B cell (primary cell): ENCODE results near the gene FOSB. TPM values are rescaled to one million over a fixed set of nuclear protein-coding genes. Genes with fewer than 3 reads are reported as not detected.

ENCODE experiments used
- ATAC-seq: fragments of 200-7000 bp; cut with Tn5 transposase; one replicate; pipeline ENCODE4 v1.10.0; 2021; ENCODE audit warnings: low read depth, mild to moderate bottlenecking, moderate number of reproducible peaks, moderate library complexity
- CTCF ChIA-PET: fragments of 350-600 bp; sonication (Branson Sonifier 250); formaldehyde crosslinking; loops from one replicate; lab custom pipeline; 2021; ENCODE audit warnings: antibody characterized with exemption, inconsistent platforms; lab: Charles Lee
- POLR2A ChIA-PET: fragments of 350-600 bp; sonication (Branson Sonifier 250); formaldehyde crosslinking; loops from one replicate; lab custom pipeline; 2021; ENCODE audit warnings: antibody characterized with exemption; lab: Charles Lee
- DNase-seq: peaks from one replicate; pipeline ENCODE4 v3.0.0; 2013
- H2AFZ ChIP-seq: 2 replicates; pipeline ENCODE4 v1.6.1; 2012; ENCODE audit warnings: mild to moderate bottlenecking, low read depth, low read length; ENCODE audit not compliant: insufficient read depth, poor library complexity, severe bottlenecking
- H3K27ac ChIP-seq, 2 donors: 1 replicate in 1 of 2; 2 replicates in 1 of 2; pipeline ENCODE4 v1.5.1; 2012 to 2013; ENCODE audit warnings: low read length in 2 of 2, mild to moderate bottlenecking in 2 of 2, moderate library complexity in 1 of 2
- H3K27me3 ChIP-seq, 4 experiments: fragments of 200-600 bp in 1 of 4; sonication (generic) in 1 of 4; replicated peaks in 1 of 4; 1 replicate in 2 of 4; 2 replicates in 2 of 4; pipeline versions ENCODE4 v1.6.1 to v1.7.0; 2013 to 2016; ENCODE audit warnings: low read length in 3 of 4, mild to moderate bottlenecking in 2 of 4, mixed read lengths in 1 of 4, moderate library complexity in 1 of 4; ENCODE audit not compliant: insufficient read depth in 4 of 4, control insufficient read depth in 3 of 4; ENCODE audit errors: control extremely low read depth in 1 of 4
- H3K36me3 ChIP-seq, 2 experiments: replicated peaks in 1 of 2; 1 replicate in 1 of 2; 2 replicates in 1 of 2; pipeline versions ENCODE4 v1.6.1 to v1.7.1; 2013; ENCODE audit warnings: low read length in 1 of 2; ENCODE audit not compliant: insufficient read depth in 2 of 2, control insufficient read depth in 1 of 2; ENCODE audit errors: control extremely low read depth in 1 of 2, extremely low read depth in 1 of 2
- H3K4me1 ChIP-seq, 2 donors: fragments of 200-600 bp in 1 of 2; sonication (generic) in 1 of 2; 1 replicate in 1 of 2; 2 replicates in 1 of 2; pipeline versions ENCODE4 v1.5.1 to v1.6.1; 2013 to 2017; ENCODE audit warnings: low read length in 2 of 2; ENCODE audit not compliant: control insufficient read depth in 2 of 2, insufficient read depth in 2 of 2
- H3K4me2 ChIP-seq: replicated peaks from 2 replicates; pipeline ENCODE3; 2012; ENCODE audit warnings: mild to moderate bottlenecking, low read depth, low read length; ENCODE audit not compliant: poor library complexity, severe bottlenecking
- H3K4me3 ChIP-seq, 5 experiments: fragments of 200-600 bp in 1 of 5; sonication (generic) in 1 of 5; 1 replicate in 3 of 5; 2 replicates in 2 of 5; pipeline versions ENCODE4 v1.5.1 to v1.7.0; 2011 to 2016; ENCODE audit warnings: low read length in 4 of 5, mild to moderate bottlenecking in 4 of 5, low read depth in 2 of 5, control low read depth in 1 of 5, moderate library complexity in 1 of 5; ENCODE audit not compliant: insufficient read depth in 1 of 5; ENCODE audit errors: control extremely low read depth in 1 of 5, extremely low read depth in 1 of 5
- H3K79me2 ChIP-seq: fragments of 200-600 bp; sonication (generic); one replicate; pipeline ENCODE4 v1.6.0; 2016; ENCODE audit warnings: low read length; ENCODE audit not compliant: control insufficient read depth, insufficient read depth
- H3K9ac ChIP-seq: fragments of 200-600 bp; sonication (generic); 2 replicates; pipeline ENCODE4 v1.6.1; 2017; ENCODE audit warnings: mild to moderate bottlenecking, low read length, moderate library complexity
- H3K9me3 ChIP-seq, 3 donors: one replicate each; pipeline versions ENCODE4 v1.6.1 to v1.7.1; 2013; ENCODE audit warnings: low read length in 2 of 3; ENCODE audit not compliant: control insufficient read depth in 2 of 3, insufficient read depth in 1 of 3; ENCODE audit errors: control extremely low read depth in 1 of 3
- H4K20me1 ChIP-seq: 2 replicates; pipeline ENCODE4 v1.6.0; 2012; ENCODE audit warnings: mild to moderate bottlenecking, low read length; ENCODE audit not compliant: insufficient read depth, control insufficient read depth, poor library complexity, severe bottlenecking
- H3K27ac Mint-ChIP-seq: one replicate; pipeline ENCODE4 v1.8.0; 2021; ENCODE audit warnings: mixed read lengths
- H3K27me3 Mint-ChIP-seq: one replicate; pipeline ENCODE4 v1.8.0; 2021; ENCODE audit warnings: mixed read lengths
- H3K4me1 Mint-ChIP-seq: one replicate; pipeline ENCODE4 v1.8.0; 2021; ENCODE audit warnings: mixed read lengths
- H3K4me3 Mint-ChIP-seq: one replicate; pipeline ENCODE4 v1.8.0; 2021; ENCODE audit warnings: mixed read lengths
- H3K9me3 Mint-ChIP-seq: one replicate; pipeline ENCODE4 v1.8.0; 2022; ENCODE audit warnings: mixed read lengths; ENCODE audit not compliant: insufficient read depth
- EZH2 ChIP-seq: IDR thresholded peaks from 2 replicates; pipeline ENCODE4 v1.6.1; 2012; ENCODE audit warnings: borderline replicate concordance, low read depth, mild to moderate bottlenecking, moderate library complexity, low read length; ENCODE audit not compliant: insufficient read depth, poor library complexity, severe bottlenecking
- WGBS: methylation state at CpG from one replicate; pipeline ENCODE4 v1.1.5; 2013; ENCODE audit warnings: missing lambda C conversion rate; ENCODE audit not compliant: insufficient coverage; 5-methylcytosine and 5-hydroxymethylcytosine counted together
- intact Hi-C: fragments of 100-400 bp; cut with micrococcal nuclease; formaldehyde crosslinking; loops from one replicate; pipeline ENCODE4 v1.10.0; 2022
- polyA plus RNA-seq: library from polyadenylated mRNA; depleted of rRNA; stranded (reverse); fragments of >200 nt; gene quantifications from 2 replicates; pipeline ENCODE4 v1.2.3, GENCODE V29; 2012
- total RNA-seq, 2 donors: library from RNA; stranded (reverse); fragments of 120-200 nt in 1 of 2; gene quantifications; 1 replicate in 1 of 2; 2 replicates in 1 of 2; pipeline versions ENCODE4 v1.2.3 to v1.2.4, GENCODE V29; 2013 to 2022
- TF ChIP-seq, protein P1 (sequence below): fragments of 200-600 bp; IDR thresholded peaks from one replicate; pipeline ENCODE4 v1.8.0; 2022; ENCODE audit warnings: antibody characterized with exemption, mild to moderate bottlenecking

The FOSB gene
- total and polyA plus RNA-seq, 2 donors (not counting 1 experiment from before 2014, with no cell fraction given): 39.6 to 2,860 TPM

- Histone ChIP-seq H3K9ac (no peak overlapping the region), H3K9me3 (no peaks in the 10 kb centered on the region), H4K20me1 (peaks cover 50% of the 10 kb centered on the region), H3K79me2 (peaks cover 29% of the 10 kb centered on the region), H2AFZ (no peak overlapping the region), H3K27ac (no peak overlapping the region), H3K27me3 (no peaks in the 10 kb centered on the region), H3K4me3 (no peak overlapping the region), H3K4me2 (no peak overlapping the region), H3K36me3 (peaks cover 0 to 42% of the 10 kb centered on the region in 2 experiments), H3K4me1 (peaks cover 33 to 34% of the 10 kb centered on the region in 2 donors)
- WGBS: 99% methylated on average over 6 of the region's 7 CpGs
- DNase-seq (no peak), ATAC-seq (no peak)
- no peaks in the 10 kb centered on the region for H3K9me3 Mint-ChIP-seq
- H3K4me3 Mint-ChIP-seq: no peak overlapping the region
- ChIA-PET POLR2A (no interaction called here), CTCF (no interaction called here)
- H3K27ac Mint-ChIP-seq: no peak overlapping the region
- TF ChIP-seq, protein P1, sequence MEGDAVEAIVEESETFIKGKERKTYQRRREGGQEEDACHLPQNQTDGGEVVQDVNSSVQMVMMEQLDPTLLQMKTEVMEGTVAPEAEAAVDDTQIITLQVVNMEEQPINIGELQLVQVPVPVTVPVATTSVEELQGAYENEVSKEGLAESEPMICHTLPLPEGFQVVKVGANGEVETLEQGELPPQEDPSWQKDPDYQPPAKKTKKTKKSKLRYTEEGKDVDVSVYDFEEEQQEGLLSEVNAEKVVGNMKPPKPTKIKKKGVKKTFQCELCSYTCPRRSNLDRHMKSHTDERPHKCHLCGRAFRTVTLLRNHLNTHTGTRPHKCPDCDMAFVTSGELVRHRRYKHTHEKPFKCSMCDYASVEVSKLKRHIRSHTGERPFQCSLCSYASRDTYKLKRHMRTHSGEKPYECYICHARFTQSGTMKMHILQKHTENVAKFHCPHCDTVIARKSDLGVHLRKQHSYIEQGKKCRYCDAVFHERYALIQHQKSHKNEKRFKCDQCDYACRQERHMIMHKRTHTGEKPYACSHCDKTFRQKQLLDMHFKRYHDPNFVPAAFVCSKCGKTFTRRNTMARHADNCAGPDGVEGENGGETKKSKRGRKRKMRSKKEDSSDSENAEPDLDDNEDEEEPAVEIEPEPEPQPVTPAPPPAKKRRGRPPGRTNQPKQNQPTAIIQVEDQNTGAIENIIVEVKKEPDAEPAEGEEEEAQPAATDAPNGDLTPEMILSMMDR: no peak
- H3K27me3 Mint-ChIP-seq: no peaks in the 10 kb centered on the region
- intact Hi-C loops: no loop called here
- peaks cover 40% of the 10 kb centered on the region for H3K4me1 Mint-ChIP-seq
These were observed 50.7 kb downstream of the FOSB start for GRCh38 chr19:45518469-45518826.

DNA sequence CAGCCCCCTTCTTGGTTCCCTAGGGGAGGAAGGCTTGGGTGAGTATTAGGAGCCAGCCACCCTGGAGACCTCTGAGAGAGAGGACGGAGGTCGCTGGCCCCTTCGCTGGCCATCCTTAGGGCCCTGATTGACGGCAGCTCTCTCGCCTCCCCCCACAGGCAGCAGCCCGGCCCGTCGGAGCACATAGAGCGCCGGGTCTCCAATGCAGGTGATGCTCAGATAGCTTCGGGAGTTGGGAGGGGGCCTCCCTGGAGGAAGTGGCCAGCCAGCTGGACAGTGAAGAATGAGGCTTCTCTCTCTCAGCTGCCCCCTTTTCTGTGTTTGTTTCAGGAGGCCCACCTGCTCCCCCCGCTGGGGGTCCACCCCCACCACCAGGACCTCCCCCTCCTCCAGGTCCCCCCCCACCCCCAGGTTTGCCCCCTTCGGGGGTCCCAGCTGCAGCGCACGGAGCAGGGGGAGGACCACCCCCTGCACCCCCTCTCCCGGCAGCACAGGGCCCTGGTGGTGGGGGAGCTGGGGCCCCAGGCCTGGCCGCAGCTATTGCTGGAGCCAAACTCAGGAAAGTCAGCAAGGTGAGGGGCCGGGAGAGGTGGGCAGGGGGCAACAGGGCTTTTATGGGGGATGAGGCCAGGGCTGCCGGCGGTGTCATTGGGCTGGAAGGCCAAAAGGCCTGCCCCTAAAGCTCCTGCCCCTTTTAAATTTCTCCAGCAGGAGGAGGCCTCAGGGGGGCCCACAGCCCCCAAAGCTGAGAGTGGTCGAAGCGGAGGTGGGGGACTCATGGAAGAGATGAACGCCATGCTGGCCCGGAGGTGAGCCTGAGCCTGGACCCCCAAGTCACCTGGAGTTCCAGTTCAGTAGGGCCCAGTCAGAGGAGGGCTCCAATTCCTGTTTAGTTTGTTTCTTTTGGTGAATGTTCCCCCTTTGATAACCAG lies 54.5 kb downstream of the FOSB start:
- Histone ChIP-seq H3K4me3 (no peak overlapping the region), H3K79me2 (peaks cover 3% of the 10 kb centered on the region), H3K27me3 (no peaks in the 10 kb centered on the region), H3K9me3 (no peaks in the 10 kb centered on the region), H3K36me3 (peaks cover 0 to 71% of the 10 kb centered on the region in 2 experiments), H3K4me2 (no peak overlapping the region), H3K9ac (no peak overlapping the region), H3K4me1 (peaks cover 7 to 14% of the 10 kb centered on the region in 2 donors), H4K20me1 (peaks cover 34% of the 10 kb centered on the region), H3K27ac (peak overlapping the region in 1 of 2 donors; percentile 12), H2AFZ (no peak overlapping the region)
- no peak overlapping the region for H3K4me3 Mint-ChIP-seq
- H3K27me3 Mint-ChIP-seq: no peaks in the 10 kb centered on the region
- H3K9me3 Mint-ChIP-seq: no peaks in the 10 kb centered on the region
- WGBS: 91% methylated on average over 15 of the region's 24 CpGs
- no peak for ATAC-seq
- H3K27ac Mint-ChIP-seq: peak overlapping the region; percentile 20
- peaks cover 18% of the 10 kb centered on the region for H3K4me1 Mint-ChIP-seq
- ChIA-PET POLR2A (no interaction called here), CTCF (interaction anchor here (0.7 to 1.4 kb wide), 6 partner anchors 23 to 120 kb away, joined by 3 to 5 read pairs (median 3); partner anchors contain the start of gene PPM1N)
- intact Hi-C loops: no loop called here
- TF ChIP-seq, protein P1: no peak
- no peak for TF ChIP-seq EZH2
- DNase-seq: no peak
